Mammary epithelial cell (primary cell): ENCODE measurements around the gene STX5.

Experiments
- CTCF ChIP-seq, 2 donors: IDR thresholded peaks in 1 of 2; conservative IDR thresholded peaks in 1 of 2; 2 replicates each; pipeline ENCODE4 v1.5.1; 2011 to 2012; ENCODE audit warnings: inconsistent platforms in 2 of 2, low read length in 2 of 2, mild to moderate bottlenecking in 2 of 2, control low read depth in 1 of 2, low read depth in 1 of 2; ENCODE audit not compliant: insufficient read depth in 1 of 2; ENCODE audit errors: extremely low read depth in 1 of 2
- EZH2 ChIP-seq: IDR thresholded peaks from 2 replicates; pipeline ENCODE4 v1.6.1; 2012; ENCODE audit warnings: low read length, inconsistent platforms, borderline replicate concordance

- no peak for TF ChIP-seq EZH2
- no peak for TF ChIP-seq CTCF (conservative IDR thresholded peaks at IDR 0.05 in 1 of 2, IDR thresholded peaks at IDR 0.05 in 1 of 2; ENCODE audit: extremely low read depth in 1 of 2, insufficient read depth in 1 of 2, low read depth in 1 of 2, low read length in 2 of 2)
Measured at GRCh38 chr11:62839050-62839945, 7.4 kb upstream of the STX5 start, which contains the start of gene WDR74.
